PFSK-1 (cell line): ENCODE data around the gene IQGAP2.

Source experiments
- FOXP2 ChIP-seq: optimal IDR thresholded peaks from 2 replicates; pipeline ENCODE3; 2011; ENCODE audit warnings: borderline replicate concordance, control low read depth, inconsistent platforms; ENCODE audit not compliant: insufficient read depth; ENCODE audit errors: extremely low read length, extremely low read depth
- POLR2AphosphoS5 ChIP-seq: IDR thresholded peaks from 2 replicates; pipeline ENCODE4 v1.6.1; 2012; ENCODE audit warnings: low read depth, mild to moderate bottlenecking, control low read depth, low read length, moderate library complexity
- SIN3A ChIP-seq: IDR thresholded peaks from 2 replicates; pipeline ENCODE4 v1.6.1; 2012; ENCODE audit warnings: mild to moderate bottlenecking, low read length, moderate library complexity, borderline replicate concordance; ENCODE audit not compliant: insufficient read depth
- TAF1 ChIP-seq: IDR thresholded peaks from 2 replicates; pipeline ENCODE4 v1.6.1; 2012; ENCODE audit warnings: low read length, control low read depth, borderline replicate concordance; ENCODE audit not compliant: insufficient read depth
- TF ChIP-seq, protein P1 (sequence below), 2 experiments: IDR thresholded peaks; 2 replicates each; pipeline versions ENCODE4 v1.6.1 to v1.8.0; 2011 to 2012; ENCODE audit warnings: low read depth in 2 of 2, low read length in 2 of 2, control low read depth in 1 of 2, inconsistent platforms in 1 of 2, mild to moderate bottlenecking in 1 of 2, moderate library complexity in 1 of 2; ENCODE audit not compliant: insufficient read depth in 1 of 2

The IQGAP2 gene

DNA sequence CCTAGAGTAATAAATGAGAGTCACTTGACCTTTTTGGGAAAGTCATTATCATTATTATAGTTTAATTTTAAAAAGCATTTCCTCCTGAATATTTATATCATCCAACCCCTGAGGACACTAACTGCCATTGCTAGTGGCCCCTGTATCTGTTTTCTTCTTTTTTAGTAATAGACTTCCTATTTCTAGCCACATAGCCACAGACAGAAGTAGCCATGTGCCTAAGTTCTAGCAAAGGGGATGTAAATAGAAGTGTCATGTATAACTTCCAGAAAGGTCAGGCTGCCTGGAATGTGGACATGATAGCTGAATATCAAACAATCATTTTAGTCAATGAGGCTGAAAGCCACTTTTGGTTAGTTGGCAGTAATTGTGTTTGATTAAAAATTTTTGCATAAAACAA lies 37.5 kb upstream of the IQGAP2 start:
- no peak for TF ChIP-seq TAF1
- no peak for TF ChIP-seq SIN3A
- TF ChIP-seq POLR2AphosphoS5, result no peak
- TF ChIP-seq, protein P1, sequence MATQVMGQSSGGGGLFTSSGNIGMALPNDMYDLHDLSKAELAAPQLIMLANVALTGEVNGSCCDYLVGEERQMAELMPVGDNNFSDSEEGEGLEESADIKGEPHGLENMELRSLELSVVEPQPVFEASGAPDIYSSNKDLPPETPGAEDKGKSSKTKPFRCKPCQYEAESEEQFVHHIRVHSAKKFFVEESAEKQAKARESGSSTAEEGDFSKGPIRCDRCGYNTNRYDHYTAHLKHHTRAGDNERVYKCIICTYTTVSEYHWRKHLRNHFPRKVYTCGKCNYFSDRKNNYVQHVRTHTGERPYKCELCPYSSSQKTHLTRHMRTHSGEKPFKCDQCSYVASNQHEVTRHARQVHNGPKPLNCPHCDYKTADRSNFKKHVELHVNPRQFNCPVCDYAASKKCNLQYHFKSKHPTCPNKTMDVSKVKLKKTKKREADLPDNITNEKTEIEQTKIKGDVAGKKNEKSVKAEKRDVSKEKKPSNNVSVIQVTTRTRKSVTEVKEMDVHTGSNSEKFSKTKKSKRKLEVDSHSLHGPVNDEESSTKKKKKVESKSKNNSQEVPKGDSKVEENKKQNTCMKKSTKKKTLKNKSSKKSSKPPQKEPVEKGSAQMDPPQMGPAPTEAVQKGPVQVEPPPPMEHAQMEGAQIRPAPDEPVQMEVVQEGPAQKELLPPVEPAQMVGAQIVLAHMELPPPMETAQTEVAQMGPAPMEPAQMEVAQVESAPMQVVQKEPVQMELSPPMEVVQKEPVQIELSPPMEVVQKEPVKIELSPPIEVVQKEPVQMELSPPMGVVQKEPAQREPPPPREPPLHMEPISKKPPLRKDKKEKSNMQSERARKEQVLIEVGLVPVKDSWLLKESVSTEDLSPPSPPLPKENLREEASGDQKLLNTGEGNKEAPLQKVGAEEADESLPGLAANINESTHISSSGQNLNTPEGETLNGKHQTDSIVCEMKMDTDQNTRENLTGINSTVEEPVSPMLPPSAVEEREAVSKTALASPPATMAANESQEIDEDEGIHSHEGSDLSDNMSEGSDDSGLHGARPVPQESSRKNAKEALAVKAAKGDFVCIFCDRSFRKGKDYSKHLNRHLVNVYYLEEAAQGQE (IDR thresholded peaks at IDR 0.05; ENCODE audit: insufficient read depth in 1 of 2, low read depth in 2 of 2, low read length in 2 of 2), result no peak
- no peak for TF ChIP-seq FOXP2

DNA sequence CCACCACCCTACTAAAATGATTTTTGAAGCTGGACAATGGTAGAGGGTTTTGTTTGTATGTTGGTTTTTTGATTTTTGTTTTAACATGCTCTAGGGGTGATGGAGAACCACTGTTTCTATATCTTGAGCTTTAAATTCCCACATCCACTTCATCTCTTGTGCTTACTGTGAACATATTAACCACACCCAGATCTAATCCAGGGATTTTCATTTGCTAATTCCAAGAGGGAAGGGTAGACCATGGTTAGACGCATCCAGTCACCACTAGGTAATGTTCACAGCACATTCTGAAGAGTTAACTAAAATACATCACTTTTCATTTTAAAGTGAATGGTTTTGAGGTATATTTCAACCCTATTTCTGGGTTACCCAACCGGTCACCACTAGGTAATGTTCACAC lies 36.5 kb upstream of the IQGAP2 start:
- TF ChIP-seq FOXP2 (no peak), TAF1 (no peak), POLR2AphosphoS5 (no peak), SIN3A (no peak)
- TF ChIP-seq, protein P1 (IDR thresholded peaks at IDR 0.05; ENCODE audit: insufficient read depth in 1 of 2, low read depth in 2 of 2, low read length in 2 of 2), result no peak

DNA sequence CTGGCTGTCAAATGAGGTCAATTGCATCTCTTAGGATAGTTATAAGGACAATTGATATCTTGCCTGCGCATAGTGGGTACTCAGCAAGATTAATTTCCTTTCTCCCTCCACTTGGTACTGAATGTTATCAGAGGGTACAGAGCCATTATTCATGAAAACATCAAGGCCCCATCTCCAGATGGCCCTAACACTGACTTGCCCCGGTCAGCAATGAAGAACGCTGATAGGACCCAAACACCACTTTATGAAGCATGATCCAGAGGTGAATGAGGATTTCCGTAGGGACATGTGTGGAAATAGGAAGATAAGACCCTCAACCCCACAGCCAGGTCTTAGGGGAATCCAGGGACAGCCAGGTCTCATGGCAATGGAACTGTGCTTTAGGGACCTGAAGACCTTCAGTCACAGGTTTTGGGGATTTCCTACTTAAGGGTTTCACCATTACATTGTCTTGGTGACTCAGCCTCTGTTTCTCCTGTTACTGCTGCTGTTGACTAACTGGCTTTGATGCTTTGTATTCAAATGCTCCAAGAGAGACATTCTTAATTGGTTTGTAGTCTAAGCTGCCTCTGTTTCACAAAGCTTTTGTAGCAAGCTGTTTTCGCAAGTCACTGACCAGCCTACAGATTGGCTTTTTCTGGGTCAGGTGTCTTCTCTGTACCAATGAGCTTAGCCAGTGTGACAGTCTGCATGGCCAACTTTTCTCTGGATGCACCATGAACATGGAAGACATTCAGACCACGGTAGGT lies 35.3 kb upstream of the IQGAP2 start:
- no peak for TF ChIP-seq FOXP2
- no peak for TF ChIP-seq POLR2AphosphoS5

DNA sequence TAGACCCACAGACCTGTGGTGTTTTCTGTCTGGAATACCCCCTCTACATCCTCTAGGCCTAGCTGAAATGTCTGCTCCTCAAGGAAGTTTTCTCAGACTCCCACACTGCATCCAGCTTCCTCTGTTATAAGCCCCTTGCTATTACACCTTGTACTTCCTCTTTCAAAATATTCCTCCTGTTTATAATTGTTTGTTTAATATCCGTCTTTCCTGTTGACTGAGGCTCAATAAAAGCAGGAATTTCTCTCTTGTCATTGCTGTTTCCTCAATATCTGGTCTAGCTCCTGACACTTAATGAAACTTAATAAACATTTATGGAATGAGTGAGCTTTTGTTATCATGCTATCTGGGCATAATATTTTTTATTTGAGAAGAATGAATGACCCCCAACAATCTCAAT lies 34.1 kb upstream of the IQGAP2 start:
- no peak for TF ChIP-seq POLR2AphosphoS5
- no peak for TF ChIP-seq FOXP2
- TF ChIP-seq TAF1, result no peak
- TF ChIP-seq, protein P1 (IDR thresholded peaks at IDR 0.05; ENCODE audit: insufficient read depth in 1 of 2, low read depth in 2 of 2, low read length in 2 of 2), result no peak
- no peak for TF ChIP-seq SIN3A

DNA sequence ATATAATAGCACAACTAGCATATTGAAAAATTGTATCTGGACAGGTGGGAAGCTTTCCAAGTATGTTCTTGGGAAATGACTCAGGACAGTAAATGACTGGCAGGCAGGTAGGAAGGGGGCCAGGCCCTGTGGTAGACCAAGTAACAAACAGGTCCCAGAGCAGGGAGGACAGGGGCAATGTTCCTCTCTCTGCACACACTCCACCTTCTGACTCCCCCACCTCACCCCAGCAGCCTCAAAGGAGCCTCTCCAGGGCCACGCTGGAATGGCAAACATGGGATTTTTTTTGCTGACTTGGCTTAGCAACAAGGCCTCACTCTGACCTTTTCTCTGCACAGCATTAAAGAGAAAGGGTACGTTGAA lies 31.1 kb upstream of the IQGAP2 start:
- TF ChIP-seq SIN3A (no peak), TAF1 (no peak), POLR2AphosphoS5 (no peak), FOXP2 (no peak)
- TF ChIP-seq, protein P1 (IDR thresholded peaks at IDR 0.05; ENCODE audit: insufficient read depth in 1 of 2, low read depth in 2 of 2, low read length in 2 of 2), result no peak
